HG02798 (cell line): ENCODE data around the gene ITGA2B.
"Not testable (repeated sequence)": the region's sequence is repeated elsewhere in the genome, so short reads cannot be mapped to it uniquely, and the experiment has no call there.

Experiments
- ATAC-seq: cut with Tn5 transposase; IDR thresholded peaks from one replicate; pipeline ENCODE4 v1.9.1; 2021; ENCODE audit warnings: mild to moderate bottlenecking; ENCODE audit not compliant: unreplicated experiment, poor library complexity

ITGA2B gene

GRCh38 chr17:44394112-44394511 lies 4.7 kb upstream of the ITGA2B start:
- ATAC-seq, result not testable (repeated sequence)

- ATAC-seq, result no peak
Measured at GRCh38 chr17:44390250-44390870, 911 bp upstream of the ITGA2B start.

- no peak for ATAC-seq
Measured at GRCh38 chr17:44389723-44390202, 314 bp upstream of the ITGA2B start.

DNA sequence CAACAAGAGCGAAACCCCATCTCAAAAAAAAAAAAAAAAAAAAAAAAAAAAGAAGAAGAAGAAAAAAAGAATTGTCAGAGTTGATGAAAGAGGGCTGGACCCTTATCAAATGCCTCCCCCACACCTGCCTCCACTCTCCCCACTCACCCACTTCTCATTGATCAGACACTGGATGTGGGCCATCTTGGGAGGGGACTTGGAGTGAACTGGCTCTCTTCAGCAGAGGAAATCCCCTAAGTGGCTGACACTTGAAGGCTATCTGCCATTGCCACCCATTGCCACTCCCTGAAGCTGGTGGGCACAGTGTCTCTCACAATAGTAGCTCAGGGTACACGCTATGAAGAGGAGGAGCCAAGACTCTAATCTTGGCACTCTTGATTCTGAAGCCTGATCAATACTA lies 1.6 kb downstream of the ITGA2B start:
- ATAC-seq, result no peak

- no peak for ATAC-seq
Measured at GRCh38 chr17:44386182-44386525, 3.3 kb downstream of the ITGA2B start.

DNA sequence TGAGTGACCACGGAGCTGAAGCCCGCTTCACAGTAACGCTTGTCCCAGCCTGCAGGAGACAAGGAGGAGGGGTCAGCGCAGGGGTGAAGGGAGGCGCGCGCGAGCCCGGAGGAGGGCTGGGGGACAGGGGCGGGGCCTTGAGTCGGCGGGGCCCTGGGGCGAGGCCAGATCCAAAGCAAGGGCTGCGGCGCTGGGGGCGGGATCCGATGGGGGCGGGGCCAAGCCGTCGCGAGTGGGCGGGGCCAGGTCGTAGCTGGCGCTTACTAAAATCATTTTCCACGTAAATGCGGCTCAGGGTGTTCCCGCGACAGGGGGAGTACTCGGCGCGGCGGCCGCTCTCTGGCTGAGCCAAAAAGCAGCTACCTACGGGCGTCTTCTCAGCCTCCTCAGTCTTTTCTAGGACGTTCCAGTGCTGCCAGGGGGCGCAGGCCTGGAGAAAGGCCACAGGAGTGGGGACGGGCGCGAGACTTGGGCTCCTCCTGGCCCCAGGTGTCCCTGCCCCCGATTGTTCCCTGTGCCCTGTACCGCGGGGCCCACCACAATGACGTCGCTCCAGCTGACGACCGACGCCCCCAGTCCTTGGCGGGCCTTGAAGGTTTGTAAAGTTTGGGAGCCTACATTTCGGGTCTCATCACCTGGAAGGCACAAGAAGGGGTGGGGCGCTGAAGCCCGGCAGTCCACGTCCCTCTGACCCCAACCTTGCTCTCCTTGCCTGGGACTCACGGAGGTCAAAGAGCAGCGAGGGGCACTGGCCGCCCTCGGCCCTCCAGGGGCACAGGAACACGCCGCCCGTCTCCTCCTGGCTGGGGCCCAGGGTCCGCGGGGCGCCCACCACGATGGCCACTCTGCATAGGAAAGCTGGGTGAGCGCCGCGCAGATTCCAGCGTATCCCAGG lies 3.9 kb downstream of the ITGA2B start:
- ATAC-seq, result peak; percentile 55

DNA sequence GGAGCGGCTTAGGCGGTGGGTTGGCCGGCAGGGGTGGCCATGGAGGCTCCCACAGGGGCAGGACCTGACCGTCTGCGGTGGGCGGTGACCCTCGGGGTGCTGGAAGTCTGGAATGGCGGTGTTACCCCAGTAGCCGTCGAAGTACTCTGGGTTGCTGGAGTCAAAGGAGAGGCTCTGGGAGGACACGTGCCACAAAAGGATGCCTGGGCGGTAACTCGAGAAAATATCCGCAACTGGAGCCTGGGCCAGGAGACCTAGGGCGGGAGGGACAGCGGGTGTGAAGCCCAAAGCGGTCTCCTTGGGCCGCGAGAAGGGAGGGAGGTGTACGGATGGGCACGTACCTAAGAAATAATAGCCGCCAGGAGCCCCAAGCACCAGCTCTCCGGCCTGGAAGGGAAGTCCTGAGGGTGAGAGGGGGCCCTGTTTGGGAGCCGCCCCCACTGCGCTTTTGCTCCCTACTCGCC lies 4.6 kb downstream of the ITGA2B start:
- ATAC-seq, result no peak

- ATAC-seq, result no peak
Measured at GRCh38 chr17:44384281-44384822, 5.1 kb downstream of the ITGA2B start.

DNA sequence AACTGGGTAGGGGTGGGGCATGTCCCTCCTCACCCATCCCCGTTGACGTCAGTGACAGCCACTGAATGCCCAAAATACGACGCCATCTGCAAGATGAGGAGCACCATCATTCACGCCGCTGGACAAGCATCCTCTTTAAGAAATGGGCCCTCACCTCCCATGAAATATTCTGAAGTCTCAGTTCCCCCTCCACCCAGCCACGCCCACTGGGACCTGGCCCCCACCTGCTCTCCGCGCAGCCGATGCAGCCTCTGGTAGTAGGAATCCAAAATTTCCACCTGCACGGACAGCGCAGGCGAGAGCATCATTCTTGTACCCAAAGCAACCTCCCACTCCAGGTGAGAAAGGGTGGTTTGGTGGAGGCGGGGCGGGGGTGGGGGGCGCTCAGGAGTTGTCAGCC lies 5.6 kb downstream of the ITGA2B start:
- no peak for ATAC-seq

- no peak for ATAC-seq
Measured at GRCh38 chr17:44383363-44383762, 6.1 kb downstream of the ITGA2B start.

DNA sequence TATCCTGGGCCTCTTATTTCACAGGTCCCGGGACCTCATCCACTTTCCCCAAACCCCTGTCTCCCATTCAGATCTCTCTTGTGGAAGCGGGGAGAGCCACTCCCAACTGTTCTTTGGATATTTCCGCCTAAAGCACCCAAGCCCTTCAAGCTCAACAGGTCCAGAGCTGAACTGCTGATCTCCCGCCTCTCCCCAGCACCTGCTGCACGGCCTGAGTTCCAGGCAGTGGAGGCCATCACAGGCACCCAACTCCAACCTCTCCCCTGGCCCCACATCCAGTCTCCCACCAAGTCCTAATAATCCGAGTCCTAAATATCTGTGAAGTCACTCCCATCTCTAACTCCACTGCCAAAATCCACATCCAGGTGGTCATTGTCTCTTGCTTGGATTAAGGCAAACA lies 6.5 kb downstream of the ITGA2B start:
- no peak for ATAC-seq

GRCh38 chr17:44381810-44382305 lies 7.6 kb downstream of the ITGA2B start:
- ATAC-seq, result no peak

DNA sequence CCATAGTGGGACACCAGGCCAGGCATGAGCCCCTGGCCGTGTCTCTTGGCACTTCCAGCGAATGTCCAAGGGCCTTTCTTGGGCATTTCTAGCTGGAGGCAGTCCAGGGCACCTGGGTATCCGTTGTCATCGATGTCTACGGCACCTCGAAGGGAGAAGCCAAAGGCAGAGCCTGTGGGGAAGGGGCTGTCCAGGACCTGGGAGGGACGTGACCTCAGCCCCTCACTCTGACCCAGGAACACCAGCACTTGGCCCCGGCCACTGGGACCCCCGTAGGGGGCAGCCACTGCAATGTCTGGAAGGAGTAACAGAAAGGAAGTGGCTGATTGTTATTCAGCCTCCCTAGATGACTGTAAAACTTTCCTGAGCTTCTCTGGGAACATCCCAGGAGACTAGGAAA lies 8.7 kb downstream of the ITGA2B start:
- no peak for ATAC-seq

GRCh38 chr17:44379887-44380286 lies 9.6 kb downstream of the ITGA2B start:
- no peak for ATAC-seq

DNA sequence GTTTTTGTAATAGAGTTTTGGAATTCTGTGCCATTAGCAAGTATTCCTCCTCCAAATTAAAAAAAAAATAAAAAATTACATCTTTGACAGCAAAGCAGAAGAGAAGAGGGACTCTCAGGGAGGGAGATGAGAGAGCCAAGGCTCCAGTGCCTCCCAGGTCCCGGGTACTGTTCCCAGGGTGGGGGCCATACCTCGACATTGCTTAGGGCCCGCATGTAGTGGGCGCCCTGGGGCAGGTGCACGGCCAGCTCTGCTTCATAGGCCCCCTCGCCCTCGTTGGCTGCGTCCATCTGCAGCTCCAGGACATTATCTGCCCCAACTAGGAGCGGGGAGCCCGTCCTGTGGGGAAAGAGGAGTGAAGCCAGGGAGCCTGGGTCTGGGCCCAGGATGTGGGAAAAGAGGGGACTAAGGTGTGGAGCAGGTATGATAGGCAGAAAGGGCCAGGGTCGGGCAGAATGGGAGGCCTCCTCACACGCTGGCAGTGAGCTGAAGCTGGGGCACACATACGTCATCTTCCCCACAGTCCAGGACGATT lies 11.2 kb downstream of the ITGA2B start:
- ATAC-seq, result no peak

DNA sequence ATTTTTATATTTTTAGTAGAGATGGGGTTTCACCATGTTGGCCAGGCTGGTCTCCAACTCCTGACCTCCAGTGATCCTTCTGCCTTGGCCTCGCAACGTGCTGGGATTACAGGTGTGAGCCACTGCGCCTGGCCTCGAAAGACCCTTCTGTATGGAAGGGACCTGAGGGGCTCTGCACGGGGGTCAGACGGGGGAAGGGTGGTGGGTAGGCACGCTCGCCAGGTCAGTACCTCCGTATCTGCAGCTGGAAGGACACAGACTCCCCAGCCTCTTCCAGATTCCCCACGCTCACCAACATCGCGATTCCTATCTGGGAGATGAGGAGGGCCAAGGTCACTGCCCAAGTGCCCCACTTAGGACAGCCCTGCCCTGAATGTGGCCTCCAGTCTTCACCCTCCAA lies 12.7 kb downstream of the ITGA2B start:
- ATAC-seq, result no peak

DNA sequence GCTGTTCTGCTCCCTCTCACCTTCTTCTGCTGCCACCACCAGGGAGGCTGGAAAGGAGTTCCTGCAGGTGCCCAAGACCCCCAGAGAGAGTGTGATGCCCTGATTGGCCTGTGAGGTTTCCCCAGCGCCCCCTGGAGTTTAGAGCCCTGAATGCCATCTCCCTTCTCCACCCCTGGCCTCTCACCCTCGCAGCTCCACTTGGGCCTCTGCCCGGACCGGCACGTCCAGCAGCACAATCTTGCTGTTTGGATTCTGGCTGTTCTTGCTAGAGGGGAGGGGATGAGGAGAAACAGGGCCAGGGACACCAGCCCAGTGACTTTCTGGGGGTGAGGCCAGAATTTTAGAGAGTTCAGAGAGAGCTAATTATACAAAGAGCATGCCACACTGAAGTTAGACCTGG lies 13.3 kb downstream of the ITGA2B start:
- no peak for ATAC-seq

DNA sequence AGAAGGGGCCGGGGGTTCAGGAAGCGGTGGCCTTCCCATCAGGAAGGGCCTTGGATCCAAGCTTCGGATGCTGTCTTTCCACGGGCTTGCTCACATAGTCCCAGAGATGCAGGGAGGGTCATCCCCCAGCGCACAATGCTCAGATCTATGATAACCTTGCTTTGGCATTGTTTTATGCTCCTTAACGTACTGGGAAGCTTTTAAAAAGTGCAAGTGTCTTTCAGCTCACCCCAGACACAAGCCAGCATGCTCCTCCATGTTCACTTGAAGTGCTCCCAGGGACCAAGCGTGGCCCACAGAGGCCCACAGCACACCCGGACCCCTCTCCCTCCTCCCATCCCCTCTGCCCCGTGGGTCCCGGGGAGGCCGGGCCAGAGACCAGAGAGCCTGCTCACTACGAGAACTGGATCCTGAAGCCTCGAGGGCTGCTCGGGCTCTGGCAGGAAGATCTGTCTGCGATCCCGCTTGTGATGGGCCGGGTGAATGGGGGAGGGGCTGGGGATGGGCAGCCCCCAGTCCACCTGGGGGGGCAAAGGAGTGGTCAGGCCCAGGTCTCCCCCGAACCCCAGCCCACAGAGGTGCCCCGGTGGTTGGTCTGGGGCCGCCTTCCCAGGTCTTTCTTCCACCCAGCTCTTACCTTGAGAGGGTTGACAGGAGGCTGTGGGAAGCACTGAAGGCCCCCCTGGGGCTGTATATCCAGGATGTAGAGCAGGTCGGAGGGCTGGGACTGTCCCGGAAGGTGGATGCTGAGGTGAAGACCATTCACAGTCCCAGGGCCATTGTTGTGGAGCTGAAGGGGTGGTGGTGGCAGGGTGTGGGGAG lies 14.0 kb downstream of the ITGA2B start:
- no peak for ATAC-seq

DNA sequence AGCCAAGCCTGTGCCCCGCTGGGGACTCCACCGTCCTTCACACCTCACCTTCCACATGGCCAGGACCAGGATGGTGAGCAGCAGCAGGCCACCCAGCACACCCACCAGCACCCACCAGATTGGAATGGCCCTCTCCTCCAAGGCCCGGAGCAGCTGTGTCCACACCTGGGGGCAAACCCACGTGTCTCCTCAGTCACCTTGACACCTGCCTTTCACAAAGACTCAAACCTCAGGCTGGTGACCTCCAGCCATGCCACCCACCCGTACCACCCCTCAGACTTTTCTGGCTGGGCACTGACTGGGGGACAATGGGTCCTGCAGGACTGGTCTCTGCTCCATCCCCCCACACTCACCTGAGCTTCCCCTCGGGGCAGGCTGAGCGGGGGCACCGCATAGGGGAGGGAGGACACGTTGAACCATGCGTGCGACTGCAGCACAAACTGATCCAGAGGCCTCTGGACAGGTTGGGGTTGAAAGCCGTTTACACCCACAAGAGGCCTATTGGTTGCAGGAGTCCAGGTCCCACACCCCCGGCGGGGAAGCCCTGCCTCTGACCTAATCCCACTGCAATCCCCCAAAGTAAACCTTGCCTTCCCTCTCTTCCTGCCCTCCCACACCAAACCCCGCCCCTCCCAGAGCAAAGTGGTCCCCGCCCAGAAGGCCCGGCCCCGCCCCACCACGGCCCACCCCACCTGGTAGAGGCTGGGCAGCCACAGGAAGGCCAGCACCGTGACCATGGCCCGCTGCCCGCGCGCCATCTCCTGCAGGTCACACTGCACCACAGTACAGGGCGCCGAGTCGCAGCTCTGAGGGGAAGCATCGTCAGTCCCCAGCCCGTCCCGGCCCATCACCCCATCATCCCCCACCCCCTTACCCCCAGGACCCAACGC lies 14.9 kb downstream of the ITGA2B start:
- no peak for ATAC-seq
